Measurements from ENCODE around the gene PRKG1. TPM values are rescaled to one million over a fixed set of nuclear protein-coding genes. Genes with fewer than 3 reads are reported as not detected.
"Not testable (repeated sequence)": the region's sequence is repeated elsewhere in the genome, so short reads cannot be mapped to it uniquely, and the experiment has no call there.

Gene PRKG1
- total and polyA plus RNA-seq, 2 of the 8 experiments (the other 6 are each of a cell fraction or from before 2014, with no cell fraction given): 4.2 to 15.2 TPM

DNA sequence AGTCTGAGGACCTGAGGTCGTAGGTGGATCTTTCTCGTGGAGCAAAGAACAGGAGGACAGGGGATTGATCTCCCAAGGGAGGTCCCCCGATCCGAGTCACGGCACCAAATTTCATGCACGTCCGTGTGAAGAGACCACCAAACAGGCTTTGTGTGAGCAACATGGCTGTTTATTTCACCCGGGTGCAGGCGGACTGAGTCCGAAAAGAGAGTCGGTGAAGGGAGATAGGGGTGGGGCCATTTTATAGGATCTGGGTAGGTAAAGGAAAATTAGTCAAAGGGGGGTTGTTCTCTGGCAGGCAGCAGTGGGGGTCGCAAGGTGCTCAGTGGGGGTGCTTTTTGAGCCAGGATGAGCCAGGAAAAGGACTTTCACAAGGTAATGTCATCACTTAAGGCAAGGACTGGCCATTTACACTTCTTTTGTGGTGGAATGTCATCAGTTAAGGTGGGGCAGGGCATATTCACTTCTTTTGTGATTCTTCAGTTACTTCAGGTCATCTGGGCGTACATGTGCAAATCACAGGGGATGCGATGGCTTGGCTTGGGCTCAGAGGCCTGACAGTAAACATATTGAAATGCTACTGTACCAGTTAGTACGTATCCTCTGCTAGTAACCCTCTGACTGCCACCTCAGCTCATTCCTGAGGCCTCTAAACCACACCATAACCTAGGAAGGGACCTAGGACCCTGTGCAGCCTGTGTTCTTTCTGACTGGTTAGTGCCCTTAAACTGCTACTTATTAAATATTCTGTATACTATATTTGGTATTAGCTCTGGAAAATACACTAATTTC lies 964.9 kb downstream of the PRKG1 start:
- H3K4ac ChIP-seq (replicated peaks; ENCODE audit: insufficient read length, low read depth, low read length); H3K14ac ChIP-seq (ENCODE audit: insufficient read length); H3K56ac ChIP-seq (replicated peaks; ENCODE audit: insufficient read length, low read depth, low read length); H2AFZ ChIP-seq (ENCODE audit: low read length); H4K20me1 ChIP-seq (replicated peaks in 1 of 2; ENCODE audit: control insufficient read depth in 1 of 2, insufficient read depth in 2 of 2, low read length in 2 of 2); H3K27ac ChIP-seq (ENCODE audit: low read depth, low read length); H3K79me1 ChIP-seq (ENCODE audit: low read depth, low read length); H3K27me3 ChIP-seq (replicated peaks in 1 of 4; ENCODE audit: control insufficient read depth in 3 of 4, extremely low read depth in 1 of 4, insufficient read depth in 3 of 4, low read length in 3 of 4); H3K9me3 ChIP-seq (ENCODE audit: insufficient read depth in 2 of 2, low read depth in 1 of 2, low read length in 1 of 2); H3K23me2 ChIP-seq (ENCODE audit: low read depth, low read length); H2BK20ac ChIP-seq (ENCODE audit: low read length); H4K8ac ChIP-seq (ENCODE audit: extremely low read depth, insufficient read depth, low read length); H2BK12ac ChIP-seq (ENCODE audit: low read depth, low read length); H3K23ac ChIP-seq (ENCODE audit: insufficient read length): not testable (repeated sequence)
- Histone ChIP-seq H2BK120ac (replicated peaks; ENCODE audit: low read depth, low read length) (peak overlapping the region; percentile 99), H3K18ac (ENCODE audit: extremely low read depth, low read length) (peak overlapping the region; percentile 44), H3K36me3 (ENCODE audit: control insufficient read depth in 2 of 4, insufficient read depth in 4 of 4, low read length in 3 of 4) (peaks cover 0 to 14% (median 2%) of the 10 kb centered on the region in 4 experiments; a peak in 2 of 8 replicates), H3K79me2 (ENCODE audit: control insufficient read depth in 1 of 2, insufficient read depth in 2 of 2, low read length in 2 of 2) (peaks cover 0 to 54% of the 10 kb centered on the region in 2 experiments; a peak in 2 of 4 replicates), H3K4me3 (ENCODE audit: extremely low read depth in 1 of 4, insufficient read depth in 2 of 4, low read depth in 3 of 4, low read length in 4 of 4) (peak overlapping the region; percentile 37 to 81 (median 62)), H4K91ac (replicated peaks; ENCODE audit: insufficient read length, low read length) (peak overlapping the region; percentile 90), H4K5ac (ENCODE audit: insufficient read length, low read depth, low read length) (peak overlapping the region; percentile 45), H3K4me1 (replicated peaks in 1 of 4; ENCODE audit: control insufficient read depth in 3 of 4, insufficient read depth in 4 of 4, low read length in 3 of 4) (peaks cover 0 to 18% (median 4%) of the 10 kb centered on the region in 4 experiments; a peak in 5 of 7 replicates), H2AK5ac (ENCODE audit: low read depth, low read length) (0 out of 2 replicates have a peak overlapping the region, but pooled peaks have one; percentile 82), H2BK5ac (ENCODE audit: low read depth, low read length) (peak overlapping the region; percentile 91; the same call in 1 of the 2 replicates), H3K4me2 (ENCODE audit: insufficient read depth in 1 of 2, low read depth in 2 of 2, low read length in 2 of 2) (peak overlapping the region; percentile 60 to 94), H3K9ac (replicated peaks in 1 of 4; ENCODE audit: extremely low read depth in 1 of 4, low read depth in 3 of 4, low read length in 3 of 4) (peak overlapping the region in 2 of 4 experiments; percentile 22 to 40; a peak in 4 of 7 replicates), H2BK15ac (ENCODE audit: low read length) (0 out of 2 replicates have a peak overlapping the region, but pooled peaks have one; percentile 25)
- WGBS, 2 experiments (ENCODE audit: extremely low coverage in 1 of 2, insufficient coverage in 1 of 2, insufficient read length in 1 of 2, insufficient replicate concordance in 2 of 2, low coverage in 1 of 2, low lambda C conversion rate in 2 of 2, missing lambda C conversion rate in 1 of 2): 5% methylated on average over 12 of the region's 15 CpGs; no CpG with 5 or more reads in 1 of the 2 experiments
- CTCF ChIA-PET (ENCODE audit: partially characterized antibody): interaction anchor here (1.1 kb wide), 1 partner anchor 35 kb away, joined by 3 read pairs; no protein-coding TSS in a partner anchor
- POLR2A ChIA-PET (ENCODE audit: partially characterized antibody): interaction anchor here (0.7 to 2.3 kb wide), 10 partner anchors 9 to 1448 kb away, joined by 3 to 28 read pairs (median 3); no protein-coding TSS in a partner anchor
- peak; percentile 47 to 69 for DNase-seq (ENCODE audit: low read depth in 1 of 2, low spot score in 2 of 2)
- TF ChIP-seq POLR2A (IDR thresholded peaks at IDR 0.05; ENCODE audit: control extremely low read depth in 1 of 2, low read depth in 2 of 2, low read length in 2 of 2) (peak in 1 of 2 experiments; percentile 48; a peak in 2 of 3 replicates), SIN3A (conservative IDR thresholded peaks at IDR 0.05 in 1 of 2, IDR thresholded peaks at IDR 0.05 in 1 of 2; ENCODE audit: low read depth in 1 of 2, low read length in 2 of 2) (0 out of 4 replicates have a peak, but pooled peaks have one; percentile 9 to 16), POLR2AphosphoS5 (IDR thresholded peaks at IDR 0.05; ENCODE audit: low read depth, low read length) (peak; percentile 54; the same call in 1 of the 2 replicates)
- peak; percentile 42 for FAIRE-seq

Data from H1 (cell line).